Measurements from ENCODE around the gene MAP2K6.

- no peak for TF ChIP-seq POLR2AphosphoS5 (IDR thresholded peaks at IDR 0.05; ENCODE audit: borderline replicate concordance, low read depth, low read length)
- no peak for TF ChIP-seq EZH2 (IDR thresholded peaks at IDR 0.05)
Observed at GRCh38 chr17:69588827-69589239, 174.3 kb downstream of the MAP2K6 start.

All from SK-N-MC (cell line).